HG02571 (cell line): ENCODE data around the gene KRT40.

Source experiments
- ATAC-seq: cut with Tn5 transposase; IDR thresholded peaks from one replicate; pipeline ENCODE4 v1.9.1; 2021; ENCODE audit warnings: mild to moderate bottlenecking, moderate library complexity; ENCODE audit not compliant: unreplicated experiment

Gene KRT40

GRCh38 chr17:40953881-40954280, 30.2 kb downstream of the KRT40 start:
- ATAC-seq = no peak

- no peak for ATAC-seq
Measured at GRCh38 chr17:40952661-40953060, 31.5 kb downstream of the KRT40 start.

- no peak for ATAC-seq
Measured at GRCh38 chr17:40952154-40952553, 32.0 kb downstream of the KRT40 start.

GRCh38 chr17:40951011-40951622, 33.0 kb downstream of the KRT40 start:
- no peak for ATAC-seq

GRCh38 chr17:40950176-40950575, 34.0 kb downstream of the KRT40 start:
- ATAC-seq = no peak

- no peak for ATAC-seq
Measured at GRCh38 chr17:40949418-40949817, 34.7 kb downstream of the KRT40 start.

GRCh38 chr17:40947929-40948328, 36.2 kb downstream of the KRT40 start:
- ATAC-seq = no peak

- no peak for ATAC-seq
Measured at GRCh38 chr17:40945414-40945813, 38.7 kb downstream of the KRT40 start.

GRCh38 chr17:40944531-40944930, 39.6 kb downstream of the KRT40 start:
- no peak for ATAC-seq

GRCh38 chr17:40942553-40942952, 41.6 kb downstream of the KRT40 start:
- ATAC-seq = no peak

- ATAC-seq = no peak
Measured at GRCh38 chr17:40940266-40940665, 43.9 kb downstream of the KRT40 start.

GRCh38 chr17:40938981-40939380, 45.1 kb downstream of the KRT40 start:
- ATAC-seq = no peak

GRCh38 chr17:40937384-40937819, 46.7 kb downstream of the KRT40 start, which contains the start of gene KRT23:
TSS of gene KRT23 (minus strand) at chr17:40937646. CDS start at chr17:40936603, 1,043 bp downstream.
- no peak for ATAC-seq

GRCh38 chr17:40936976-40937375, 47.1 kb downstream of the KRT40 start:
- no peak for ATAC-seq

- ATAC-seq = no peak
Measured at GRCh38 chr17:40936437-40936971, 47.6 kb downstream of the KRT40 start.

- no peak for ATAC-seq
Measured at GRCh38 chr17:40935624-40936023, 48.5 kb downstream of the KRT40 start.

- ATAC-seq = no peak
Measured at GRCh38 chr17:40932608-40933007, 51.5 kb downstream of the KRT40 start.

GRCh38 chr17:40931311-40931710, 52.8 kb downstream of the KRT40 start:
- ATAC-seq = no peak
